ENCODE data around the gene HIBADH.

DNA sequence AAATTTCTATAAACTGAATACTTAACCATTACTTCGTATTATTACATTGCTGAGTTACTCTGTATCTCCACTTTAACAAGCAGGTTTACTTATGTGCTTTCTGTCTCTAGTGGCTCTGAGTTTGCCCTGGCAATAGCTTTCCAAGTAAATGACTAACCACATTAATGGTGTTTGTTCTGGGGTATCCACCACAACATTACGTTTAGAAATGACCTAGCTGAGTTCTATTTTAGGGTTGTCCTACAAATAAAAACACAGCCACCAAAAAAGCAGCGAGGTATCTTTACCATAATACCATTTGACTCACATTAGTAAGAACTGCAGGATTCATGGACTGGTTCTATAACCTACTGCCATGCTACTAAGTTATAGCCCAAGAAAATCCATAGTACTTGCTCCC, 83.1 kb downstream of the HIBADH start:
- TF ChIP-seq, protein P1, sequence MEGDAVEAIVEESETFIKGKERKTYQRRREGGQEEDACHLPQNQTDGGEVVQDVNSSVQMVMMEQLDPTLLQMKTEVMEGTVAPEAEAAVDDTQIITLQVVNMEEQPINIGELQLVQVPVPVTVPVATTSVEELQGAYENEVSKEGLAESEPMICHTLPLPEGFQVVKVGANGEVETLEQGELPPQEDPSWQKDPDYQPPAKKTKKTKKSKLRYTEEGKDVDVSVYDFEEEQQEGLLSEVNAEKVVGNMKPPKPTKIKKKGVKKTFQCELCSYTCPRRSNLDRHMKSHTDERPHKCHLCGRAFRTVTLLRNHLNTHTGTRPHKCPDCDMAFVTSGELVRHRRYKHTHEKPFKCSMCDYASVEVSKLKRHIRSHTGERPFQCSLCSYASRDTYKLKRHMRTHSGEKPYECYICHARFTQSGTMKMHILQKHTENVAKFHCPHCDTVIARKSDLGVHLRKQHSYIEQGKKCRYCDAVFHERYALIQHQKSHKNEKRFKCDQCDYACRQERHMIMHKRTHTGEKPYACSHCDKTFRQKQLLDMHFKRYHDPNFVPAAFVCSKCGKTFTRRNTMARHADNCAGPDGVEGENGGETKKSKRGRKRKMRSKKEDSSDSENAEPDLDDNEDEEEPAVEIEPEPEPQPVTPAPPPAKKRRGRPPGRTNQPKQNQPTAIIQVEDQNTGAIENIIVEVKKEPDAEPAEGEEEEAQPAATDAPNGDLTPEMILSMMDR (IDR thresholded peaks at IDR 0.05 in 8 of 11, conservative IDR thresholded peaks at IDR 0.05 in 3 of 11) = no peak
- TF ChIP-seq POLR2A (IDR thresholded peaks at IDR 0.05) (no peak), POLR2AphosphoS5 (IDR thresholded peaks at IDR 0.05) (no peak)
